Heart right ventricle (tissue), 16 donors: ENCODE data around the gene CARMIL1. TPM values are rescaled to one million over a fixed set of nuclear protein-coding genes. Genes with fewer than 3 reads are reported as not detected.
A peak's percentile ranks its signal among the peaks of the same experiment; 100 is the strongest.

Experiments used
- ATAC-seq, 8 donors: fragments of 200-7000 bp; cut with Tn5 transposase; one replicate each; pipeline ENCODE4 v1.9.1; 2020; ENCODE audit warnings: mild to moderate bottlenecking in 8 of 8, moderate library complexity in 8 of 8, moderate number of reproducible peaks in 1 of 8
- DNase-seq, 2 donors: peaks; one replicate each; pipeline ENCODE4 v3.0.0-alpha.2; 2020
- H3K27ac ChIP-seq, 10 donors: fragments of 200-600 bp; sonication (generic) in 2 of 10; one replicate each; pipeline versions ENCODE4 v1.5.0 to v1.8.0; 2020 to 2022; ENCODE audit warnings: mild to moderate bottlenecking in 3 of 10
- H3K27me3 ChIP-seq, 7 donors: fragments of 200-600 bp; one replicate each; pipeline ENCODE4 v1.8.0; 2021 to 2022; ENCODE audit warnings: mild to moderate bottlenecking in 2 of 7
- H3K36me3 ChIP-seq, 9 donors: fragments of 200-600 bp; sonication (generic) in 1 of 9; one replicate each; pipeline versions ENCODE4 v1.5.0 to v1.8.0; 2020 to 2022; ENCODE audit warnings: mild to moderate bottlenecking in 2 of 9
- H3K4me1 ChIP-seq, 9 donors: fragments of 200-600 bp; sonication (generic) in 1 of 9; one replicate each; pipeline versions ENCODE4 v1.5.0 to v1.8.0; 2020 to 2022; ENCODE audit warnings: mild to moderate bottlenecking in 4 of 9
- H3K4me3 ChIP-seq, 10 donors: fragments of 200-600 bp; sonication (generic) in 2 of 10; one replicate each; pipeline versions ENCODE4 v1.5.0 to v1.8.0; 2020 to 2022; ENCODE audit warnings: mild to moderate bottlenecking in 7 of 10, moderate library complexity in 2 of 10
- H3K9me3 ChIP-seq, 11 donors: fragments of 200-600 bp in 10 of 11; sonication (generic) in 2 of 11; one replicate each; pipeline versions ENCODE4 v1.5.0 to v1.8.0; 2013 to 2022; ENCODE audit warnings: mild to moderate bottlenecking in 2 of 11, control low read depth in 1 of 11, moderate library complexity in 1 of 11
- WGBS, 2 donors: extraction: QIAGEN DNeasy Blood & Tissue Kit; methylation state at CpG; one replicate each; pipeline ENCODE4 v1.1.7; 2013; ENCODE audit warnings: inconsistent platforms in 1 of 2; 5-methylcytosine and 5-hydroxymethylcytosine counted together
- intact Hi-C, 10 donors: fragments of 100-400 bp; cut with DNase I; formaldehyde crosslinking; loops; one replicate each; pipeline versions ENCODE4 v1.11.1 to v1.14.2; 2022
- polyA plus RNA-seq, 2 donors: library from polyadenylated mRNA; stranded (reverse); fragments of 200-250 nt; gene quantifications; one replicate each; pipeline ENCODE4 v1.2.3, GENCODE V29; 2013
- total RNA-seq, 10 donors: library from RNA; stranded (reverse); fragmentation: NEBNext Ultra II Directional in 3 of 10; extraction: Animal tissue kit (Norgen Biotek cat#: 25700) in 3 of 10; gene quantifications; one replicate each; pipeline versions ENCODE4 v1.2.1 to v1.2.4, GENCODE V29; 2021 to 2023
- TF ChIP-seq, protein P1 (sequence below), 9 donors: fragments of 200-600 bp; sonication (generic) in 2 of 9; IDR thresholded peaks; one replicate each; pipeline versions ENCODE4 v1.5.0 to v1.8.0; 2021 to 2022; ENCODE audit warnings: antibody characterized with exemption in 9 of 9, mild to moderate bottlenecking in 5 of 9, moderate library complexity in 1 of 9
- donor health status: Arrhythmogenic right ventricular cardiomyopathy.
- donor health status: ischemic (EF 13 %, LVEDD 7.1; RV severe dilation, severe dysfunction).
- donor health status: healthy with polysubstance abuse.
- donor health status: DM: no; HTN: yes; CAD: no.
- donor health status: DM: no; HTN: no; CAD: no.
- donor health status: ischemic (EF 25% LVEDD 6.9; RV normal size, moderate dysfunction).
- donor health status: ischemic (EF 25% LVEDD 5.7; RV mildly dilated, moderate dysfunction).
- donor health status: healthy.
- donor health status: DM: yes; HTN: yes; CAD: no.
- donor health status: Ischemic cardiomyopathy.
- donor health status: ischemic (EF 35%, LVEDD 5.7; RV mildly dilated, moderate dysfunction).
- donor health status: nonischemic (EF 11% LVEDD 7.7; RV severe dilation, severe dysfunction).
- donor health status: DM: yes; HTN: yes; CAD: no.
- donor health status: PGD.
- donor health status: ischemic (EF 29% LVEDD 5.4; RV normal size, mild dysfunction).
- donor health status: nonischemic (EF 23%, LVEDD 6.1; RV moderate dilation, normal function).

The CARMIL1 gene
- total and polyA plus RNA-seq, 12 donors, result 1.2 to 10.3 (median 4.1) TPM

DNA sequence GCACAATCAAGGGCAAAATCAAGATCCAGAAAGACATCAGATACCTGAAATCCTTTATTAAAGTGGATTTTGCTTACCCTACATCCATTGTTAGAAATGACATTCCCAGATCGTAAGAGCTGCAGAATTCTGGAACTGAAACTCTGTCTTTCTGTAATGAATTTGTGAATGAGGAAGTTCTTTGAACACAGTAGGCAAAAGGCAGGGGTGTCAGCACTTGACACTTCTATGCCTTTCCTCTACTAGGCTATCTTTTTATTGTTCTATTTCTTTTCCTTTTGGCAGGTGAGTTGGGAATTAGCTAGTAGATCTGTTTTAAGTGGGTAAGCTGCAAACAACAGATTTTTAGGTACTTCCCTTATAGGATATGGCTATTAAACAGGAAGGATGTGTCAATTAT, 126.3 kb downstream of the CARMIL1 start:
- peaks cover 0 to 25% (median 11%) of the 10 kb centered on the region in 9 donors for H3K4me1 ChIP-seq
- peak in 2 of 8 donors; percentile 37 to 43 for ATAC-seq
- no peaks in the 10 kb centered on the region for H3K27me3 ChIP-seq
- H3K36me3 ChIP-seq, result peaks cover 0 to 3% (median 0%) of the 10 kb centered on the region in 9 donors
- no peaks in the 10 kb centered on the region for H3K9me3 ChIP-seq
- TF ChIP-seq, protein P1, sequence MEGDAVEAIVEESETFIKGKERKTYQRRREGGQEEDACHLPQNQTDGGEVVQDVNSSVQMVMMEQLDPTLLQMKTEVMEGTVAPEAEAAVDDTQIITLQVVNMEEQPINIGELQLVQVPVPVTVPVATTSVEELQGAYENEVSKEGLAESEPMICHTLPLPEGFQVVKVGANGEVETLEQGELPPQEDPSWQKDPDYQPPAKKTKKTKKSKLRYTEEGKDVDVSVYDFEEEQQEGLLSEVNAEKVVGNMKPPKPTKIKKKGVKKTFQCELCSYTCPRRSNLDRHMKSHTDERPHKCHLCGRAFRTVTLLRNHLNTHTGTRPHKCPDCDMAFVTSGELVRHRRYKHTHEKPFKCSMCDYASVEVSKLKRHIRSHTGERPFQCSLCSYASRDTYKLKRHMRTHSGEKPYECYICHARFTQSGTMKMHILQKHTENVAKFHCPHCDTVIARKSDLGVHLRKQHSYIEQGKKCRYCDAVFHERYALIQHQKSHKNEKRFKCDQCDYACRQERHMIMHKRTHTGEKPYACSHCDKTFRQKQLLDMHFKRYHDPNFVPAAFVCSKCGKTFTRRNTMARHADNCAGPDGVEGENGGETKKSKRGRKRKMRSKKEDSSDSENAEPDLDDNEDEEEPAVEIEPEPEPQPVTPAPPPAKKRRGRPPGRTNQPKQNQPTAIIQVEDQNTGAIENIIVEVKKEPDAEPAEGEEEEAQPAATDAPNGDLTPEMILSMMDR (IDR thresholded peaks at IDR 0.05), result no peak
- DNase-seq, result no peak
- H3K4me3 ChIP-seq, result peak overlapping the region in 1 of 10 donors; percentile 27
- intact Hi-C loops, result no loop called here
- peak overlapping the region in 1 of 10 donors; percentile 68 for H3K27ac ChIP-seq
- WGBS, 2 donors, result 61 to 62% methylated on average over 1 of the region's 1 CpG

DNA sequence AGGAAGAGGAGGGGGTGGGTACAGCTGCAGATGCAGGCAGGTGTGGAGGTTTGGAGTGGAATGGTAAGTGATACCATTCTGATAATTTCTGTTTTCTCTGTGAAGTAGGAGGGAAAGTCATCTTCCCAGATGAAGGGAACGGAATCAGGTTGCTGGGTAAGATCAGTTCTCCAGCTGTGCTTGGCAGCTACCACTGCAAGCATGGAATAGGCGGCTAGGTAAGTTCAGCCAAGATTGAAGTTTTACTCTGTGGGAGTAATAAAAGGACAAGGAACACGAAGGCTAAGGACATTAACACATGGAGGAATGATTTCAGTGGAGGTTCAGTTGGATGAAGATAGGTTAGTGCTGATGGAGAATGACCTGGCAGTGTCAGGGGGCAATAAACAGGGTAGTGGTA, 128.3 kb downstream of the CARMIL1 start:
- ATAC-seq, result no peak
- H3K27me3 ChIP-seq, result no peaks in the 10 kb centered on the region
- DNase-seq, result no peak
- no peaks in the 10 kb centered on the region for H3K9me3 ChIP-seq
- H3K27ac ChIP-seq, result no peak overlapping the region
- TF ChIP-seq, protein P1 (IDR thresholded peaks at IDR 0.05), result no peak
- intact Hi-C loops, result no loop called here
- peaks cover 0 to 26% (median 13%) of the 10 kb centered on the region in 9 donors for H3K4me1 ChIP-seq
- WGBS, 2 donors, result 73 to 75% methylated on average over 3 of the region's 3 CpGs
- peaks cover 0 to 3% (median 0%) of the 10 kb centered on the region in 9 donors for H3K36me3 ChIP-seq
- H3K4me3 ChIP-seq, result no peak overlapping the region

DNA sequence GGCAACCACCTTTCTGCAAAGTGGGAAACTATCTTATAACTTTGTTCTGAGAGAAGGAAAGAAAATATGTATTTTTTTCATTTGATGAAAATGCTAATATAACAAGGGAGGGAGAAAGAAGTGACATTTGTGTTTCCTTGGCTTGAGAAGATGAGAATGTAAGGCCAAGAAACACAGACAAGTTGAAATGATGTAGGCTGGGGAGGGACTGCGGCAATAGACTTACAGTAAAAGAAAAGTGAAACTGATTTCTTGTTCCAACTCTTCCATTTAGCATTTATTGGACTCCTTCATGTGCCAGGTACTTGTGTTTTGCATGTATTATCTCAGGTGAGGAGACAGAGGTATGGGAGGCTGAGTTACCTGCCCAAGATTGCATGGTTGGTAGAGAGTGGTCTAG, 130.9 kb downstream of the CARMIL1 start:
- DNase-seq (no peak), ATAC-seq (peak in 1 of 8 donors; percentile 25)
- H3K9me3 ChIP-seq, result no peaks in the 10 kb centered on the region
- H3K36me3 ChIP-seq, result peaks cover 0 to 3% (median 0%) of the 10 kb centered on the region in 9 donors
- intact Hi-C loops, result no loop called here
- 77 to 84% methylated on average over 1 of the region's 1 CpG for WGBS, 2 donors
- peak overlapping the region in 2 of 10 donors; percentile 0 to 9 for H3K4me3 ChIP-seq
- no peaks in the 10 kb centered on the region for H3K27me3 ChIP-seq
- TF ChIP-seq, protein P1 (IDR thresholded peaks at IDR 0.05), result no peak
- peaks cover 0 to 36% (median 27%) of the 10 kb centered on the region in 9 donors for H3K4me1 ChIP-seq
- peak overlapping the region in 2 of 10 donors; percentile 5 to 26 for H3K27ac ChIP-seq

DNA sequence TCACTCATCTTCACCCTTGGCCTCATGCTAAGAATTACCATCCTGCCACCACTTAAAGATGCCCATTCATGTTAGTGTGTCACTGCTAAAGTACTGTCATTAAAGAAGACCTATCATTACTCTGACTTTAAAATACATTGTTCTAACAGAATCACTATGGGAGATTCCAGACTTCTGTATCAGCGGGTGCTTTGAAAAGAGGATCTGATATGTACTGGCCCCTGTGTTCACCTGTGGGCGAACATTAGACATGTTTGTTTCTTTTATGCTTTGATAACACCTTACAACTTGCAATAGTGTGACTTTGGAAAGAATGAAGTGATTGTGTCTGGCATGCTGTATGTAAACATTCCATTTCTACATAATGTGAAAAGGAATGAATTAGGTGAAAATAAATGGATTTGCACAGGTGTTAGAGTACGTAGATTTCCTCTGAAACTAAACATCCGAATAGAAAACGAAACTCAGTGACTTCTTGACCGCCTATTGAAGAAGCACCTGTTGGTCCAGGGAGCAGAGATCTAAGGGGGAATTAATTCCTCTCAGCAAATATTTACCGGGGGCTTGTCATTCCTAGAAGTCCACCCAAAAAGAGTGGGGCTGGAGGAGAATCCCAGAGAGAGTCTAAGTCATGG, 132.3 kb downstream of the CARMIL1 start:
- H3K9me3 ChIP-seq, result no peaks in the 10 kb centered on the region
- peaks cover 0 to 31% (median 22%) of the 10 kb centered on the region in 9 donors for H3K4me1 ChIP-seq
- ATAC-seq, result no peak
- TF ChIP-seq, protein P1 (IDR thresholded peaks at IDR 0.05), result no peak
- peaks cover 0 to 3% (median 0%) of the 10 kb centered on the region in 9 donors for H3K36me3 ChIP-seq
- no peak overlapping the region for H3K27ac ChIP-seq
- WGBS, 2 donors, result 96 to 98% methylated on average over 7 of the region's 7 CpGs
- intact Hi-C loops, result no loop called here
- H3K27me3 ChIP-seq, result no peaks in the 10 kb centered on the region
- no peak for DNase-seq
- H3K4me3 ChIP-seq, result no peak overlapping the region
